ENCODE results near the gene AK2.

DNA sequence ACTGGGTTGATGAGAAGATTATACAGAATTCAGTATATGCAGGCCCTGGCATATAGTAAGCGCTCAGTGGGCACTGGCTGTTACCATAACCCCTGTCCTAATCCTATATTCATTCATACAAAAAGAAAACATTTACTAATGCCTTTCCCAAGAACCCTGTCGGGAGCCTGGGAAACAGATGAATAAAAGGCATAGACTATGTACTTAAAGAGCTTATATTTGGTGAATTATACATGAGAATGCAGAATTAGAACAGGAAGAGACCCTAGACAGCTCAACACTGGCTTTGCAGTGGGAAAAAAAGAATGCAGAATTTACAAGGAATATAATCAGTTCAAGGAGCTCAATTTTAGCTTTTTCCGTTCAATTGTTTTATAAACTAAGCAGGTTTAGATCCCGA is 10.9 kb downstream of the AK2 start:
- TF ChIP-seq POLR2A (IDR thresholded peaks at IDR 0.05; ENCODE audit: low read depth, low read length) (no peak), TAF1 (IDR thresholded peaks at IDR 0.05; ENCODE audit: low read depth, low read length) (no peak), SPI1 (IDR thresholded peaks at IDR 0.05; ENCODE audit: low read depth, low read length) (no peak), POLR2AphosphoS5 (IDR thresholded peaks at IDR 0.05; ENCODE audit: low read depth, low read length) (no peak), POU2F2 (IDR thresholded peaks at IDR 0.05; ENCODE audit: low read depth, low read length) (no peak), PAX5 (IDR thresholded peaks at IDR 0.05; ENCODE audit: insufficient read depth, low read length, severe bottlenecking) (no peak)
